ENCODE measurements around the gene RNF208. TPM values are rescaled to one million over a fixed set of nuclear protein-coding genes. Genes with fewer than 3 reads are reported as not detected.
A peak's percentile ranks its signal among the peaks of the same experiment; 100 is the strongest.

Gene RNF208
- total and polyA plus RNA-seq, 9 of the 15 experiments (the other 6 are each of a cell fraction or from before 2014, with no cell fraction given) = 0.15 to 6.9 (median 0.50) TPM; not detected in 2

DNA sequence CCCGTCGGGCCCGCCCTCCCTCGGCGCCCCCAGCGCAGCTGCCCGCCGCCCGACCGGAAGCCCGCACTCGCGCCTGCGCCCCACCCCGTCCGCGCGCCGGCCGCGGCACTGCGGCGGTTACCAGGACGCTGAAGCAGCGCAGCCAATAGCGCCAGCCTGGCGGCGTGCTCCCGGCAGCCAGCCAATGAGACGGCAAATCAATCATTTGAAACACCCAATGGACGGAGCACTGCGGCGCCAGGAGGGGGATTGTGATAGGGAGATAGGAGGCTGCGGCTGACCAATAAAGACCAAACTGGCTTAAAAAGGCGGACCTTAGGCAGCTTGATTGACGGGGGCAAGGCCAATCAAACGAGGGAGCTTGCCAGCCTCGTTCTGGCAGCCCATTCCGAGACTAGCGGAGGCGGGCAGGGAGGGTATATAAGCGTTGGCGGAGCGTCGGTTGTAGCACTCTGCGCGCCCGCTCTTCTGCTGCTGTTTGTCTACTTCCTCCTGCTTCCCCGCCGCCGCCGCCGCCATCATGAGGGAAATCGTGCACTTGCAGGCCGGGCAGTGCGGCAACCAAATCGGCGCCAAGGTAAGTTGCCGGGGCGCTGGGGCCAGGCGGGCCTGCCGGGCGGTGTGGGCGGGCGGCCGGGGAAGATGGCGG lies 18.9 kb upstream of the RNF208 start, which contains the start of gene TUBB4B (continued):
- peak; percentile 82; the same call in 1 of the 2 replicates for TF ChIP-seq ZBTB1 (CRISPR knock-in tag; IDR thresholded peaks at IDR 0.05; ENCODE audit: borderline replicate concordance, low read depth)
- TF ChIP-seq, protein P1, sequence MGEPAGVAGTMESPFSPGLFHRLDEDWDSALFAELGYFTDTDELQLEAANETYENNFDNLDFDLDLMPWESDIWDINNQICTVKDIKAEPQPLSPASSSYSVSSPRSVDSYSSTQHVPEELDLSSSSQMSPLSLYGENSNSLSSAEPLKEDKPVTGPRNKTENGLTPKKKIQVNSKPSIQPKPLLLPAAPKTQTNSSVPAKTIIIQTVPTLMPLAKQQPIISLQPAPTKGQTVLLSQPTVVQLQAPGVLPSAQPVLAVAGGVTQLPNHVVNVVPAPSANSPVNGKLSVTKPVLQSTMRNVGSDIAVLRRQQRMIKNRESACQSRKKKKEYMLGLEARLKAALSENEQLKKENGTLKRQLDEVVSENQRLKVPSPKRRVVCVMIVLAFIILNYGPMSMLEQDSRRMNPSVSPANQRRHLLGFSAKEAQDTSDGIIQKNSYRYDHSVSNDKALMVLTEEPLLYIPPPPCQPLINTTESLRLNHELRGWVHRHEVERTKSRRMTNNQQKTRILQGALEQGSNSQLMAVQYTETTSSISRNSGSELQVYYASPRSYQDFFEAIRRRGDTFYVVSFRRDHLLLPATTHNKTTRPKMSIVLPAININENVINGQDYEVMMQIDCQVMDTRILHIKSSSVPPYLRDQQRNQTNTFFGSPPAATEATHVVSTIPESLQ (CRISPR knock-in tag; IDR thresholded peaks at IDR 0.05) = no peak
- TF ChIP-seq ZNF165 (CRISPR knock-in tag; IDR thresholded peaks at IDR 0.05; ENCODE audit: borderline replicate concordance) = no peak
- TF ChIP-seq ZNF644 (tag; IDR thresholded peaks at IDR 0.05; ENCODE audit: low read depth) = no peak
- no peak for TF ChIP-seq CBX8 (IDR thresholded peaks at IDR 0.05; ENCODE audit: borderline replicate concordance, extremely low read depth, low read depth, low read length, poor library complexity, severe bottlenecking)
- TF ChIP-seq CC2D1A (IDR thresholded peaks at IDR 0.05) = peak; percentile 81; the same call in 1 of the 2 replicates
- no peak for TF ChIP-seq MAFK (IDR thresholded peaks at IDR 0.05; ENCODE audit: low read length)
- TF ChIP-seq NONO (IDR thresholded peaks at IDR 0.05; ENCODE audit: low read depth in 2 of 2, low read length in 1 of 2) = peak in 1 of 2 experiments; percentile 92; a peak in 2 of 4 replicates
- no peak for TF ChIP-seq PTTG1 (tag; IDR thresholded peaks at IDR 0.05; ENCODE audit: low read depth)
- TF ChIP-seq EZH2 (IDR thresholded peaks at IDR 0.05; ENCODE audit: borderline replicate concordance, low read depth, low read length) = no peak
- TF ChIP-seq MXI1 (IDR thresholded peaks at IDR 0.05; ENCODE audit: low read depth, low read length) = 0 out of 2 replicates have a peak, but pooled peaks have one; percentile 57
- TF ChIP-seq, protein P2, sequence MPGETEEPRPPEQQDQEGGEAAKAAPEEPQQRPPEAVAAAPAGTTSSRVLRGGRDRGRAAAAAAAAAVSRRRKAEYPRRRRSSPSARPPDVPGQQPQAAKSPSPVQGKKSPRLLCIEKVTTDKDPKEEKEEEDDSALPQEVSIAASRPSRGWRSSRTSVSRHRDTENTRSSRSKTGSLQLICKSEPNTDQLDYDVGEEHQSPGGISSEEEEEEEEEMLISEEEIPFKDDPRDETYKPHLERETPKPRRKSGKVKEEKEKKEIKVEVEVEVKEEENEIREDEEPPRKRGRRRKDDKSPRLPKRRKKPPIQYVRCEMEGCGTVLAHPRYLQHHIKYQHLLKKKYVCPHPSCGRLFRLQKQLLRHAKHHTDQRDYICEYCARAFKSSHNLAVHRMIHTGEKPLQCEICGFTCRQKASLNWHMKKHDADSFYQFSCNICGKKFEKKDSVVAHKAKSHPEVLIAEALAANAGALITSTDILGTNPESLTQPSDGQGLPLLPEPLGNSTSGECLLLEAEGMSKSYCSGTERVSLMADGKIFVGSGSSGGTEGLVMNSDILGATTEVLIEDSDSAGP (CRISPR knock-in tag; IDR thresholded peaks at IDR 0.05) = 0 out of 2 replicates have a peak, but pooled peaks have one; percentile 32
- TF ChIP-seq NEUROD1 (IDR thresholded peaks at IDR 0.05; ENCODE audit: borderline replicate concordance, low read depth, low read length, partially characterized antibody) = peak; percentile 100
- no peak for TF ChIP-seq SMARCE1 (IDR thresholded peaks at IDR 0.05)
- no peak for TF ChIP-seq HIVEP1 (CRISPR knock-in tag; IDR thresholded peaks at IDR 0.05)
- TF ChIP-seq ZNF445 (CRISPR knock-in tag; IDR thresholded peaks at IDR 0.05; ENCODE audit: low read depth) = no peak
- peak; percentile 18; the same call in 1 of the 2 replicates for TF ChIP-seq KLF1 (tag; IDR thresholded peaks at IDR 0.05)
- TF ChIP-seq ESRRA (IDR thresholded peaks at IDR 0.05; ENCODE audit: borderline replicate concordance, low read depth) = peak; percentile 26; the same call in 1 of the 2 replicates
- TF ChIP-seq THRAP3 (IDR thresholded peaks at IDR 0.05; ENCODE audit: borderline replicate concordance) = no peak
- 0 out of 2 replicates have a peak, but pooled peaks have one; percentile 19 for TF ChIP-seq STAG1 (CRISPR knock-in tag; IDR thresholded peaks at IDR 0.05; ENCODE audit: borderline replicate concordance)
- no peak for TF ChIP-seq DIDO1 (tag; IDR thresholded peaks at IDR 0.05; ENCODE audit: low read depth)
- no peak for TF ChIP-seq DNMT1 (IDR thresholded peaks at IDR 0.05)
- TF ChIP-seq ZNF23 (CRISPR knock-in tag; IDR thresholded peaks at IDR 0.05) = no peak
- no peak for TF ChIP-seq STAT5A (IDR thresholded peaks at IDR 0.05; ENCODE audit: borderline replicate concordance, low read length)
- no peak for TF ChIP-seq PCBP2 (IDR thresholded peaks at IDR 0.05; ENCODE audit: low read depth, low read length, poor library complexity, severe bottlenecking)
- no peak; the same call in 1 of the 2 replicates for TF ChIP-seq GABPB2 (CRISPR knock-in tag; conservative IDR thresholded peaks at IDR 0.05)

Measured in K562 (cell line).